Suppressor macrophage treated with lipopolysaccharide for 4 hours (primary cell): ENCODE measurements around the gene LMBR1.

Experiments used
- DNase-seq: peaks from one replicate; pipeline ENCODE4 v3.0.0-alpha.2; 2020

Gene LMBR1

GRCh38 chr7:156682928-156683327 lies 210.1 kb downstream of the LMBR1 start:
- DNase-seq = no peak

DNA sequence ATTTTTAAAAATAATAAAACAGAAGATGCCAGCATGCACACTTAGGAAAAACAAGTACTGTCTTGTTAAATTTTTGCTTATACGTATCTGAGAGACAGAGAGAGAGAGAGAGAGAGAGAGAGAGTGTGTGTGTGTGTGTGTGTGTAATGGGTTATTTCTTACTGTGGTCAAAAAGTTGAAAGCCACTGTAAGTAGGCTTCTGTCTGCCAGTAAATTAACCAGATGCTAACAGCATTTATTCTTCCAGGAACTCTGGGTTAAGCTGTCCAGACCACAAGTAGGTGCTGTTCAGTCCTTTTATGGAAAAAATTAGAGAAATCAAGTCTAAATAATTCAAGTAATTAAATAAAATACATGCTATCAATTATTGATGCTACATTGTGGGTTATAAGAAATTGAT lies 212.7 kb downstream of the LMBR1 start:
- no peak for DNase-seq

DNA sequence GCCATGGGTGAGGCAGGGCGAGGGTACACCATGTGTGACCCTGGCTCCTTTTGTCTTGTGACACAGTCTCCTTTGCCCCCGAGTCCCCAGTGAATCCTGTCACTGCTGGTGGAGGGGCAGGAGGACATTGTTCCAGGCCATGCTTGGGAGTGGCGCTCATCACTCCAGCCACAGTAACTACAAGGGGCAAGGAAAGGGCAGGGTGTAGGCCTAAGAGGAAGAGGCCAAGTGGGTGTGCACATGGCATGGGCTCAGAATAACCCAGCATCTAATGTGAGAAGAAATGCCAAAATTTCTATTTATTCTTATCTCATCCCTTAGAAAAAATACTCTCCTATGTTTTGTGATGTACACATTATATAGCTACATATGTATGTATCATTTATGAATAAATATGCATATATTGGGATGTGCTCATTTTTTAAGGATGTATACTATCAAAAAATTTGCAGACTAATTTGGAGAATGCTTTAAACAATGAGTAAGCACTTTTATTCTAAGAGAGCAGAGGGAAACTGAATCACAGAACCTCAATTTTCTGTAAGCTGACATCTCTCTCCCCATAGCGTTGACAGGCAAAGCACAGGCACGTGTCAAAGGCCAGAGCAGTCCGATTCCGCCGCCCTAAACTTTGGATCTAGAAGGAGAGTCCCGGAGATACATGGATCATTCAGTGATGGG lies 215.5 kb downstream of the LMBR1 start:
- no peak for DNase-seq

DNA sequence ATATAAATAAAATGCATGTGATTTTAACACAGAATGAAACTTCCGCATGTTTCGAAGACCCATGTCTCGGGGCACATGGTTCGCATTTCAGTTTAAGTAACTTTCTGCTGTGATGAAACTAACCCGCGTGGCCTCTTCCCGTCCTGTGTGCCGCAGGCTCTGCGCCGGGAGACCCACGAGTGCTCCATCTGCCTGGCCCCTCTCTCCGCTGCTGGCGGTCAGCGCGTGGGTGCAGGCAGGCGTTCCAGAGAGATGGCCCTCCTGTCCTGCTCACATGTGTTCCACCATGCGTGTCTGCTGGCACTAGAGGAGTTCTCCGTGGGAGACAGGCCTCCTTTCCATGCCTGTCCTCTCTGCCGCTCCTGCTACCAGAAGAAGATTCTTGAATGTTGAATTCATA lies 216.7 kb downstream of the LMBR1 start:
- DNase-seq = no peak

- no peak for DNase-seq
Observed at GRCh38 chr7:156675721-156676120, 217.3 kb downstream of the LMBR1 start.

- no peak for DNase-seq
Observed at GRCh38 chr7:156673902-156674301, 219.1 kb downstream of the LMBR1 start.

DNA sequence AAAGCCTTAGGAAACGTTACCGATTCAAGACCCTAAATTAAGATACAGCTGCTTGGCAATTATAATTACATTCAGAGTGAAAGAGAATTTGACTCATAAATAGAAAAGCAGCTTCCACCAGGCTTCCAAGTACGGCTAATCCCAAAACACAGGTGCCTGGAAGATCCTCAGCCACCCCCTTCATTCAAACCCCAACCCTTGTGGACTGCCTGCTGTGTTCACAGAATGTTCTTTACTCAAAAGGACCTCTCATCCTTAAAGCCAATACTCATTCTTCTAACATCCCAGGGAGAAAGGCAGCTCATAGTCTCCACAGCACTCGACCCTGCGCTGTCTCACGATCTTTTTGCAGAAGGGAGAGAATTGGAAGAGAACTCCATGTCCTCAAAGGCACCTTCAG lies 219.5 kb downstream of the LMBR1 start:
- no peak for DNase-seq

DNA sequence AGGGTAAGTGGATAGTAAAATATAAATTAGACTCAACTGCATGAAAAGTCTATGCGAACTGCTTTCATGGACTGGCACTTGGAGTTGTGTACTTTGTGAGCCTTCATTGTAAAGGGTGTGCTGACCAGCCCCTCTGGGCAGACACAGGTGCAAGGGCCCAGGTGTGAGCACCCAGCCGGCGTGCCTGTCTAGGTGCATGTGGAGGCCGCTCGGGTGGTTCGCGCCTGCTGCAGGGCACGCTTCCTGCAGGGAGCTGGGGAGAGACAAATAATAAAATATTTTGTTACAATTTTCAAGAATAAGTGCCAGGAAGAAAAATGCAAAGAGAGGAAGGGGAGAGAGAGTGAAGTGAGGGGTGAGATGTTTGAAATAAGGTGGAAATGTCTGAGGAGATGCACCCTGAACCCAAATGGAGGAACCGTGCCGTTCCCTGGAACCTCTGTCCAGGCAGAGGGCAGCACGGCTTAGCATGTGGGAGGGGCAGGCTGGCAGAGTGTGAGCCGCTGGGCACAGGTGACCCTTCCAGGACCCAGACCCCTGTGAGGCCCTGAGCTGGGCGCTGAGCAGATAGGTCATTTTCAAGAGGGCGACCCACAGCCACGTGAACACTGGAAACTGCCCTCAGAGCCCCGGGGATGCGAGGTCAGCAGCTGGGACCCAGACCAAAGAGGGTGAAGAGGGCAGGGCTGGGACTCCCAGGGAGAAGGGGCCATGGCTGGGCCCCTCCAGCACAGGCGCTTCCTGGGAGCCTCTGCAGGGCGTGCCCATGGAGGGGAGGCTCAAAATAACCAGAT lies 223.8 kb downstream of the LMBR1 start:
- DNase-seq = no peak

DNA sequence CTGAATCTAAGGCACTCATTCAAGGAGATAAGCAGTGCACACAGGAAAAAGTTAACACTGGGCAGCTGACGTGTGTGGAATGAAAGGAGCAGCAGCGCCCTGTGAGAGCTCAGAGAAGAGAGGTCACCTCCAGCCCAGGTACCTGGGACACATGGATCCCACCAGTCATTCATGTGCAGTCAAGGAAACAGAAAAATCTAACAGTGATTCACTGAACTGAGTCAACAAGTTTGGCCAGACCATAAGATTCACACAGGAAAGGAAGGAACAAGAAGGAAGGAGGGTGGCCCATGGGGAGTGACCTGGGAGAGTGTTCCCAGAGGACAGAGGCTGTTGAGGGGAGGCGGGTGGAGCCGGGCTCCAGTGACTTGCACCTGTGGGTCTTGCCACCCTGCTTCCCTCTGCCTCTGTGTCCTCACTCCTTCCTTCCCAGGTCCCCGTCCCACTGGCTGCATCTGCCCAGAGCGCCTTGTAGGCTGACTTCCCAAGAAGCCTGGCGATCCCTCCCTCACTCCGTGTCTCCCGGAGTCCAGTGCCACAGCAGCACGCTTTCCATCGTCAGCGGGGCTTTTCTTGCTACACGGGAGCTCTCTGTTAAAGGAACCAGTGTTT lies 224.7 kb downstream of the LMBR1 start:
- DNase-seq = no peak

DNA sequence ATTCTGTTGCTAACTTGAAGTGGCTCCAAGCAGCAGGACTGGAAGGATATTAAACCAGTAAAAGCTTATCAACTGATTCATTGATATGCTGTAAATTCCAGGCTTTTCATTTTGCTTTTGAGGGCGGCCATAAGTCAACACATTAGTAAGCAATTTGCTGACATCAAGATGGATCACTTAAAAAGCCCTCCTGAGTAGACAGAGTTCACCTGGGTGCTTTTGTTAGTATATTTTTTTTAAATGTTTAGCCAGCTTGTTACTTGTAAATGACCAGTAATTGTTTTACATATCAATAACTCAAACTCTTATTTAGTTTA lies 225.9 kb downstream of the LMBR1 start:
- DNase-seq = no peak

DNA sequence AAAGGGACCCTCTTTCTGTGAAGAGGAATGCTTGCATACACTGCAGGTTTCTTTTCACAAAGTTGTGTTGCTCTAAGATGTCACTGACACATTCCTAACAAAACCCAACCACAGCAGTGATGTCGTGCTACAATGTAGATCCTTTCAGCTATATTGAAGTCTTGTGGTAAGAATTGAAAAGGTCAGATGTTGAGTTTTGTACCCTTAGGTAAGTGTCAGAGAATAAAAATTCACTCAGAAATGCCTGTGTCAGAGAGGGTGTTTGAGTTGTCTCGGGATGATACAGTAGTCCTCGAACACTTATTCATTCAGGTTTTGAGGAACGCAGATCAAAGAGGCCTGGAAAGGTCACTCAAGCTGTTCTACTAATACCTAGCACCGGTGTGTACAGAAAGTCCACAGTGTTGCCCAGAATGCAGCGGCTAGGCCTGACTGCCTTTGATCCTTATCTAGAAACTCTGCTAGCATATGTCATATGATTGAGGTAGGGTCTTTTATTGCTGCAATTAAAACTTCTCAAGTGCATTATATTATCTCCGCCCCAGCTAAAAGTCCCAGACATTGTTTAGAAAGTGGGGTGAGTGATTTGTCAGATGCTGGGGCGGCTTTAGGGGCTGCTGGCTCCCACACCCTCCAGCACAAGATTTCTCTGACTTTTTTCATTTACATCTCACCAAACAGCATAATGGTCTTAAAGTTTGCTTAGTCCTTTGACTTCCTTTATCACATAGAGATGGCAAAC lies 226.4 kb downstream of the LMBR1 start:
- DNase-seq = no peak

DNA sequence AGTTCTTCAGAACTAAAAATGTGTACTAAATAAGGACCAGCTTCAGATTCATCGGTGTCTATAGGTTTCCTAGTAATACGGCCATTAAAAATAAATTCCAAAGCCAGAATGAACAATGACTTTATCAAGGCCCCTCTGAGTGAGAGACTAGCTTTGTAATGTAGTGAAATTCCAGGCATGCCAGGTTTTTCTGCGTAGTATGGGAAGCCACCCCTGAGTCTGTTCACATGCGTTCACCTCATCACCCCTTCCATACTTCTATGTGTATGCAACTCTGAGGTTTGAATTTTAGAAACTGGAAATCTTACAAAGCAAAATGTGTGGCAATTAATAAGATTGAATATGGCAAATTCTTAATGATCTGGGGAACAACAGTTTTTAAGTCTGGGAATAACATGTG lies 227.9 kb downstream of the LMBR1 start:
- DNase-seq = no peak

GRCh38 chr7:156662277-156662676 lies 230.7 kb downstream of the LMBR1 start:
- no peak for DNase-seq

DNA sequence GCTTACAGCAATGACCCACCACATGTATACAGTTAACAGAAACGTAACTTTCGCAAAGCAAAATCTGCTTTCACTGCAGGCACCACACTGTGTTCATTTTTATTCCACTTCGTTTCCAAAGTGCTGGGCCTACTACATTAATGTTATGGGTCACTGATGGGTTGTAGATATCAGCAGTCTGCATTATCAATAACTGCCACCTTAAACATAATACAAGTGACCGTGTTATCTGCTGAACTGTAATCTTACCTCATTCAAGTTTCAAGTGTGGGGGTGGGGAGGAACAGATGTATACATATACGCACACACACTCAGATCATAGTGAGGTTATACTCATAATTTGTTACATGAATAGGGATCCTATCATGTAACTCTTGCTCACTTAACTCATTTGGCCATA lies 231.3 kb downstream of the LMBR1 start:
- no peak for DNase-seq

GRCh38 chr7:156659961-156660360 lies 233.0 kb downstream of the LMBR1 start:
- no peak for DNase-seq

- DNase-seq = no peak
Observed at GRCh38 chr7:156659203-156659602, 233.8 kb downstream of the LMBR1 start.

DNA sequence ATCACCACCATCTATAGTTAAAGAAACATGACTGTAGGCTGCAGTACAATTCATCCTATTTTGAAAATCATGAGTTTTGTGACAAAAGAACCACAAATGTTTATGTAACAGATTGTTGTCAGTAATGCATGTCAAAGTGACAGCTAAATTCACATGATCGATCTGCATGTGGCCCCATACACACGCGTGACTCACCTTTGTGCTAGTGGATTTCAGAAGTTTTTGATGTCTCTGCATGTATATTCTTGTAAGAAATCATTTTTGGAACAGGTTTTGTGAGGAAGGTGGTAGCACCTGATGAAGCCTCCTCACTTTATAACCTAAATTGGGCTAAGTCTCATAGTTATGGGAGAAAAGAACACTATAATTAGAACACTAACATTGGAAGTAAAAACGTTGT lies 235.3 kb downstream of the LMBR1 start:
- DNase-seq = no peak

GRCh38 chr7:156656598-156656997 lies 236.4 kb downstream of the LMBR1 start:
- no peak for DNase-seq

DNA sequence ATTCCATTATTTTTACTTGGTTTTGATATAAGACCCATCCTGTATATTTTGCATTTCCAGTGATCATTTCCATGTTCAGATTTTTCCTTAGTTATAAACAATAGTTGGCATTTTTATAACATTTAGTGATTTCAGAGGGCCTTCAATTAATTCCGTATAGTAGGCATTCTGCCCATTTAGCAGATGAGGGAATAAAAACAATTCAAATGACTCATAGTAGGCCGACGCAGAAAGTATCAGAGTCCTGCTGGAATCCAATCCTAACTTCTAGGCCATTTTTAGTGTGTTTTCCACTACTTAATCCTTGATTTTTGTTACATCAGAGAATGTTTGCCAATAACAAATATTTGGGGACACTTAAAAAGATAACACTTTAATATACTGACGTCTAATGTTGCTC lies 237.0 kb downstream of the LMBR1 start:
- DNase-seq = no peak

- no peak for DNase-seq
Observed at GRCh38 chr7:156655251-156655650, 237.7 kb downstream of the LMBR1 start.

DNA sequence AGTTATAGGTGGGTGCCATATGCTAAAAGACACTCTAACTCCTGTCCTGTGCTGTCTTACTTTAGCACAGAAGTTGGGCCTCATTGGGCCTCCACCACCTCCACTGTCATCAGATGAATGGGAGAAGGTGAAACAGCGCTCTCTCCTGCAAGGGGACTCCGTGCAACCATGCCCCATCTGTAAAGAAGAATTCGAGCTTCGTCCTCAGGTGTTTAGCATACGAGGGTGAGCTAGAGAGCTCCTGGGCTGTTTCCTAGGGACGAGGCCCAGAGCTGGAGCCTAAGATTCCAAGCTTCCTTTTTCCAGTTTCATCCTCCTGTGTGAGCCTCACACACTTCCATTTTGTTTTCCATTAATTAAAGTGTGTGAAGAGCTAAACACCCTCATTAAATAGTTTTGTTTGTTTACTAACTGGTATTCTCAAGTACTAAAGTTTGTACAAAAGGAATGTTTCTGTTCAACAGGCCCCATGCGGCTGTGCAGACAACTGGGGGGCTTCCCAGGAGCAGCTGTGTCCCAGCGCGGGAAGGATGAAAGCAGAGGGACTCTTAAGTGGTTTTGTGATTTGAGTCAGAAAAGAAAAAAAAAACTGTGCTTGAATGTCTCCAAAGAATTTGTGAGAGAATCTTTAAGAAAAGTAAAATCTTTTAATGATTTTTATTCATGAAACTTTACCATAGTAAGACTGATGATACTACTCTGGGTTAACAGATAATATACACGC lies 238.3 kb downstream of the LMBR1 start:
- DNase-seq = no peak

- DNase-seq = no peak
Observed at GRCh38 chr7:156652886-156653568, 240.0 kb downstream of the LMBR1 start.
